ENCODE measurements around the gene SPATA31D3.

GRCh38 chr9:81902196-81902595 is 41.1 kb upstream of the SPATA31D3 start:
- TF ChIP-seq CTCF (IDR thresholded peaks at IDR 0.05) (no peak), POLR2A (IDR thresholded peaks at IDR 0.05) (no peak)

Measured in esophagus squamous epithelium (tissue), 4 donors.